PFSK-1 (cell line): ENCODE results near the gene KRTAP10-5.

Experiments used
- FOXP2 ChIP-seq: optimal IDR thresholded peaks from 2 replicates; pipeline ENCODE3; 2011; ENCODE audit warnings: borderline replicate concordance, control low read depth, inconsistent platforms; ENCODE audit not compliant: insufficient read depth; ENCODE audit errors: extremely low read length, extremely low read depth
- POLR2AphosphoS5 ChIP-seq: IDR thresholded peaks from 2 replicates; pipeline ENCODE4 v1.6.1; 2012; ENCODE audit warnings: low read depth, mild to moderate bottlenecking, control low read depth, low read length, moderate library complexity
- SIN3A ChIP-seq: IDR thresholded peaks from 2 replicates; pipeline ENCODE4 v1.6.1; 2012; ENCODE audit warnings: mild to moderate bottlenecking, low read length, moderate library complexity, borderline replicate concordance; ENCODE audit not compliant: insufficient read depth
- TAF1 ChIP-seq: IDR thresholded peaks from 2 replicates; pipeline ENCODE4 v1.6.1; 2012; ENCODE audit warnings: low read length, control low read depth, borderline replicate concordance; ENCODE audit not compliant: insufficient read depth

GRCh38 chr21:44579833-44580144 is 615 bp downstream of the KRTAP10-5 start:
- no peak for TF ChIP-seq FOXP2
- no peak for TF ChIP-seq TAF1
- no peak for TF ChIP-seq POLR2AphosphoS5
- no peak for TF ChIP-seq SIN3A
